Measurements from ENCODE around the gene MED13L. TPM values are rescaled to one million over a fixed set of nuclear protein-coding genes. Genes with fewer than 3 reads are reported as not detected.

Gene MED13L
- total and polyA plus RNA-seq, 2 donors (not counting 1 experiment from before 2014, with no cell fraction given): 20.3 to 207 TPM

- H4K20me1 ChIP-seq (ENCODE audit: control insufficient read depth, insufficient read depth, low read length, poor library complexity, severe bottlenecking): no peaks in the 10 kb centered on the region
- no peaks in the 10 kb centered on the region for H3K4me1 ChIP-seq (ENCODE audit: control insufficient read depth in 2 of 2, insufficient read depth in 2 of 2, low read length in 2 of 2)
- no peak overlapping the region for H2AFZ ChIP-seq (ENCODE audit: insufficient read depth, low read depth, low read length, poor library complexity, severe bottlenecking)
- Mint-ChIP-seq H3K4me1 (no peaks in the 10 kb centered on the region), H3K27ac (no peak overlapping the region), H3K9me3 (ENCODE audit: insufficient read depth) (no peaks in the 10 kb centered on the region), H3K27me3 (no peaks in the 10 kb centered on the region), H3K4me3 (no peak overlapping the region)
- POLR2A ChIA-PET: no interaction called here
- H3K27me3 ChIP-seq (replicated peaks in 1 of 4; ENCODE audit: control extremely low read depth in 1 of 4, control insufficient read depth in 3 of 4, insufficient read depth in 4 of 4, low read length in 3 of 4): no peaks in the 10 kb centered on the region
- CTCF ChIA-PET: no interaction called here
- H3K4me2 ChIP-seq (replicated peaks; ENCODE audit: low read depth, low read length, poor library complexity, severe bottlenecking): no peak overlapping the region
- ATAC-seq (ENCODE audit: low read depth) (no peak), DNase-seq (no peak)
- intact Hi-C loops (cut with micrococcal nuclease): no loop called here
- TF ChIP-seq CTCF (IDR thresholded peaks at IDR 0.05) (no peak), EZH2 (IDR thresholded peaks at IDR 0.05; ENCODE audit: borderline replicate concordance, insufficient read depth, low read depth, low read length, poor library complexity, severe bottlenecking) (no peak)
- H3K36me3 ChIP-seq (replicated peaks in 1 of 2; ENCODE audit: control extremely low read depth in 1 of 2, control insufficient read depth in 1 of 2, extremely low read depth in 1 of 2, insufficient read depth in 2 of 2, low read length in 1 of 2): peaks cover 25 to 79% of the 10 kb centered on the region in 2 experiments
- H3K9me3 ChIP-seq (ENCODE audit: control extremely low read depth in 1 of 3, control insufficient read depth in 2 of 3, insufficient read depth in 1 of 3, low read length in 2 of 3): no peaks in the 10 kb centered on the region
- 100% methylated on average over 2 of the region's 9 CpGs for WGBS (ENCODE audit: insufficient coverage)
- peaks cover 4% of the 10 kb centered on the region for H3K79me2 ChIP-seq (ENCODE audit: control insufficient read depth, insufficient read depth, low read length)
- no peak overlapping the region for H3K27ac ChIP-seq (ENCODE audit: low read length in 2 of 2)
- H3K9ac ChIP-seq (ENCODE audit: low read length): no peak overlapping the region
- H3K4me3 ChIP-seq (ENCODE audit: control extremely low read depth in 1 of 5, extremely low read depth in 1 of 5, insufficient read depth in 1 of 5, low read depth in 2 of 5, low read length in 4 of 5): no peak overlapping the region
Measured at GRCh38 chr12:115975411-115975810, 302.1 kb downstream of the MED13L start.

- CTCF ChIA-PET: no interaction called here
- H3K4me1 ChIP-seq (ENCODE audit: control insufficient read depth in 2 of 2, insufficient read depth in 2 of 2, low read length in 2 of 2): no peaks in the 10 kb centered on the region
- no peak overlapping the region for H3K27ac Mint-ChIP-seq
Measured at GRCh38 chr12:115973968-115974724, 303.3 kb downstream of the MED13L start.

More at GRCh38 chr12:115973968-115974724, 303.3 kb downstream of the MED13L start:
- H3K4me3 ChIP-seq (ENCODE audit: control extremely low read depth in 1 of 5, extremely low read depth in 1 of 5, insufficient read depth in 1 of 5, low read depth in 2 of 5, low read length in 4 of 5): no peak overlapping the region
- TF ChIP-seq EZH2 (IDR thresholded peaks at IDR 0.05; ENCODE audit: borderline replicate concordance, insufficient read depth, low read depth, low read length, poor library complexity, severe bottlenecking) (no peak), CTCF (IDR thresholded peaks at IDR 0.05) (no peak)
- POLR2A ChIA-PET: no interaction called here
- no peaks in the 10 kb centered on the region for H3K27me3 Mint-ChIP-seq
- H3K9ac ChIP-seq (ENCODE audit: low read length): no peak overlapping the region
- intact Hi-C loops (cut with micrococcal nuclease): no loop called here
- H3K27me3 ChIP-seq (replicated peaks in 1 of 4; ENCODE audit: control extremely low read depth in 1 of 4, control insufficient read depth in 3 of 4, insufficient read depth in 4 of 4, low read length in 3 of 4): no peaks in the 10 kb centered on the region
- H3K4me3 Mint-ChIP-seq: no peak overlapping the region
- H3K36me3 ChIP-seq (replicated peaks in 1 of 2; ENCODE audit: control extremely low read depth in 1 of 2, control insufficient read depth in 1 of 2, extremely low read depth in 1 of 2, insufficient read depth in 2 of 2, low read length in 1 of 2): peaks cover 30 to 79% of the 10 kb centered on the region in 2 experiments
- H3K9me3 ChIP-seq (ENCODE audit: control extremely low read depth in 1 of 3, control insufficient read depth in 2 of 3, insufficient read depth in 1 of 3, low read length in 2 of 3): no peaks in the 10 kb centered on the region
- no peak overlapping the region for H3K27ac ChIP-seq (ENCODE audit: low read length in 2 of 2)
- no peak for ATAC-seq (ENCODE audit: low read depth)
- WGBS (ENCODE audit: insufficient coverage): 100% methylated on average over 3 of the region's 3 CpGs
- no peak overlapping the region for H3K4me2 ChIP-seq (replicated peaks; ENCODE audit: low read depth, low read length, poor library complexity, severe bottlenecking)
- peaks cover 4% of the 10 kb centered on the region for H3K79me2 ChIP-seq (ENCODE audit: control insufficient read depth, insufficient read depth, low read length)
- DNase-seq: no peak
- no peaks in the 10 kb centered on the region for H4K20me1 ChIP-seq (ENCODE audit: control insufficient read depth, insufficient read depth, low read length, poor library complexity, severe bottlenecking)
- no peaks in the 10 kb centered on the region for H3K4me1 Mint-ChIP-seq
- no peaks in the 10 kb centered on the region for H3K9me3 Mint-ChIP-seq (ENCODE audit: insufficient read depth)
- H2AFZ ChIP-seq (ENCODE audit: insufficient read depth, low read depth, low read length, poor library complexity, severe bottlenecking): no peak overlapping the region

All from B cell (primary cell).